H1 (cell line): ENCODE results near the gene MAMSTR. TPM values are rescaled to one million over a fixed set of nuclear protein-coding genes. Genes with fewer than 3 reads are reported as not detected.

ENCODE experiments used
- CTCF ChIA-PET: fragments of 300-600 bp; sonication (Branson Sonifier 250); formaldehyde crosslinking; loops from one replicate; lab custom pipeline; 2021; ENCODE audit not compliant: partially characterized antibody; lab: Charles Lee
- POLR2A ChIA-PET: fragments of 300-600 bp; sonication (Branson Sonifier 250); formaldehyde crosslinking; loops from one replicate; lab custom pipeline; 2021; ENCODE audit warnings: inconsistent platforms; ENCODE audit not compliant: partially characterized antibody; lab: Charles Lee
- DNase-seq, 2 experiments: peaks; one replicate each; pipeline versions ENCODE4 v3.0.0 to v3.0.0-alpha.2; 2010 to 2022; ENCODE audit warnings: low spot score in 2 of 2, low read depth in 1 of 2, mixed read lengths in 1 of 2
- FAIRE-seq: peaks from 2 replicates; lab custom pipeline; 2011; peaks lifted over from hg19 to GRCh38; lab: Jason Lieb, UNC
- H2AFZ ChIP-seq: 2 replicates; pipeline ENCODE4 v1.8.1; 2012; ENCODE audit warnings: low read length, inconsistent platforms
- H2AK5ac ChIP-seq: 2 replicates; pipeline ENCODE4 v1.6.1; 2013; ENCODE audit warnings: low read depth, low read length
- H2BK120ac ChIP-seq: replicated peaks from 2 replicates; pipeline ENCODE3; 2013; ENCODE audit warnings: low read depth, low read length, inconsistent platforms
- H2BK12ac ChIP-seq: 2 replicates; pipeline ENCODE4 v1.6.1; 2013; ENCODE audit warnings: low read depth, low read length
- H2BK15ac ChIP-seq: 2 replicates; pipeline ENCODE4 v1.6.1; 2013; ENCODE audit warnings: low read length
- H2BK20ac ChIP-seq: 2 replicates; pipeline ENCODE4 v1.6.1; 2013; ENCODE audit warnings: low read length
- H2BK5ac ChIP-seq: 2 replicates; pipeline ENCODE4 v1.6.1; 2013; ENCODE audit warnings: low read depth, low read length
- H3K14ac ChIP-seq: 2 replicates; pipeline ENCODE4 v1.6.1; 2013; ENCODE audit warnings: inconsistent platforms; ENCODE audit not compliant: insufficient read length
- H3K18ac ChIP-seq: 2 replicates; pipeline ENCODE4 v1.6.1; 2013; ENCODE audit warnings: low read length; ENCODE audit errors: extremely low read depth
- H3K23ac ChIP-seq: 2 replicates; pipeline ENCODE4 v1.6.1; 2013; ENCODE audit warnings: inconsistent platforms; ENCODE audit not compliant: insufficient read length
- H3K23me2 ChIP-seq: 2 replicates; pipeline ENCODE4 v1.6.1; 2013; ENCODE audit warnings: low read depth, low read length
- H3K27ac ChIP-seq: 2 replicates; pipeline ENCODE4 v1.6.1; 2011; ENCODE audit warnings: low read depth, low read length, inconsistent platforms
- H3K27me3 ChIP-seq, 4 experiments: replicated peaks in 1 of 4; 1 replicate in 1 of 4; 2 replicates in 3 of 4; pipeline versions ENCODE4 v1.6.1 to v1.8.1; 2011 to 2013; ENCODE audit warnings: low read length in 3 of 4, mild to moderate bottlenecking in 3 of 4, inconsistent platforms in 2 of 4, mixed read lengths in 2 of 4, moderate library complexity in 1 of 4; ENCODE audit not compliant: control insufficient read depth in 3 of 4, insufficient read depth in 3 of 4; ENCODE audit errors: extremely low read depth in 1 of 4
- H3K36me3 ChIP-seq, 4 experiments: 2 replicates each; pipeline versions ENCODE4 v1.6.1 to v1.8.1; 2011 to 2013; ENCODE audit warnings: mild to moderate bottlenecking in 4 of 4, low read length in 3 of 4, moderate library complexity in 2 of 4, control low read depth in 1 of 4, inconsistent platforms in 1 of 4; ENCODE audit not compliant: insufficient read depth in 4 of 4, control insufficient read depth in 2 of 4
- H3K4ac ChIP-seq: replicated peaks from 2 replicates; pipeline ENCODE3; 2013; ENCODE audit warnings: low read length, low read depth, mixed read lengths, inconsistent platforms; ENCODE audit not compliant: insufficient read length
- H3K4me1 ChIP-seq, 4 experiments: replicated peaks in 1 of 4; 1 replicate in 1 of 4; 2 replicates in 3 of 4; pipeline versions ENCODE4 v1.6.1 to v1.8.1; 2011 to 2013; ENCODE audit warnings: low read length in 3 of 4, inconsistent platforms in 2 of 4, mixed read lengths in 1 of 4; ENCODE audit not compliant: insufficient read depth in 4 of 4, control insufficient read depth in 3 of 4
- H3K4me2 ChIP-seq, 2 experiments: 2 replicates each; pipeline versions ENCODE4 v1.6.1 to v1.8.1; 2011 to 2013; ENCODE audit warnings: low read depth in 2 of 2, low read length in 2 of 2, control low read depth in 1 of 2, inconsistent platforms in 1 of 2, mild to moderate bottlenecking in 1 of 2; ENCODE audit not compliant: insufficient read depth in 1 of 2
- H3K4me3 ChIP-seq, 4 experiments: fragments of 200-600, 300-600 bp in 1 of 4; sonication (generic), shearing (Covaris generic), sonication (Bioruptor Twin) in 1 of 4; 2 replicates each; pipeline versions ENCODE4 v1.5.1 to v1.8.1; 2011 to 2016; ENCODE audit warnings: low read length in 4 of 4, low read depth in 3 of 4, control low read depth in 2 of 4, inconsistent platforms in 2 of 4, mild to moderate bottlenecking in 2 of 4, mixed read lengths in 1 of 4, moderate library complexity in 1 of 4; ENCODE audit not compliant: insufficient read depth in 2 of 4; ENCODE audit errors: extremely low read depth in 1 of 4
- H3K56ac ChIP-seq: replicated peaks from 2 replicates; pipeline ENCODE3; 2013; ENCODE audit warnings: low read depth, mild to moderate bottlenecking, mixed read lengths, low read length, inconsistent platforms; ENCODE audit not compliant: insufficient read length
- H3K79me1 ChIP-seq: 2 replicates; pipeline ENCODE4 v1.6.1; 2013; ENCODE audit warnings: low read depth, low read length, control low read depth
- H3K79me2 ChIP-seq, 2 experiments: 2 replicates each; pipeline versions ENCODE4 v1.6.1 to v1.8.1; 2012 to 2013; ENCODE audit warnings: low read length in 2 of 2, mild to moderate bottlenecking in 2 of 2, inconsistent platforms in 1 of 2; ENCODE audit not compliant: insufficient read depth in 2 of 2, control insufficient read depth in 1 of 2
- H3K9ac ChIP-seq, 4 experiments: replicated peaks in 1 of 4; 1 replicate in 1 of 4; 2 replicates in 3 of 4; pipeline versions ENCODE4 v1.6.1 to v1.8.1; 2011 to 2013; ENCODE audit warnings: low read depth in 3 of 4, low read length in 3 of 4, control low read depth in 2 of 4, mild to moderate bottlenecking in 2 of 4, moderate library complexity in 2 of 4, inconsistent platforms in 1 of 4; ENCODE audit errors: extremely low read depth in 1 of 4
- H3K9me3 ChIP-seq, 2 experiments: 2 replicates each; pipeline versions ENCODE4 v1.6.1 to v1.8.1; 2012 to 2013; ENCODE audit warnings: mild to moderate bottlenecking in 2 of 2, moderate library complexity in 2 of 2, control low read depth in 1 of 2, inconsistent platforms in 1 of 2, low read depth in 1 of 2, low read length in 1 of 2, mixed read lengths in 1 of 2; ENCODE audit not compliant: insufficient read depth in 2 of 2
- H4K20me1 ChIP-seq, 2 experiments: replicated peaks in 1 of 2; 2 replicates each; pipeline versions ENCODE3 to v1.8.1; 2011 to 2013; ENCODE audit warnings: inconsistent platforms in 2 of 2, low read length in 2 of 2, mild to moderate bottlenecking in 1 of 2; ENCODE audit not compliant: insufficient read depth in 2 of 2, control insufficient read depth in 1 of 2
- H4K5ac ChIP-seq: 2 replicates; pipeline ENCODE4 v1.6.1; 2013; ENCODE audit warnings: low read length, low read depth, mixed read lengths, inconsistent platforms; ENCODE audit not compliant: insufficient read length
- H4K8ac ChIP-seq: 2 replicates; pipeline ENCODE4 v1.8.0; 2013; ENCODE audit warnings: mild to moderate bottlenecking, moderate library complexity, low read length, inconsistent platforms; ENCODE audit not compliant: insufficient read depth; ENCODE audit errors: extremely low read depth
- H4K91ac ChIP-seq: replicated peaks from 2 replicates; pipeline ENCODE3; 2013; ENCODE audit warnings: low read length, mixed read lengths, inconsistent platforms; ENCODE audit not compliant: insufficient read length
- HDAC2 ChIP-seq, 2 experiments: fragments of 300-600 bp in 1 of 2; sonication (generic) in 1 of 2; IDR thresholded peaks; 2 replicates each; pipeline ENCODE4 v1.6.1; 2011 to 2012; ENCODE audit warnings: low read depth in 2 of 2, low read length in 2 of 2, mild to moderate bottlenecking in 2 of 2, moderate library complexity in 2 of 2, borderline replicate concordance in 1 of 2, inconsistent platforms in 1 of 2
- JUN ChIP-seq: IDR thresholded peaks from 2 replicates; pipeline ENCODE4 v1.6.1; 2011; ENCODE audit warnings: low read depth, mild to moderate bottlenecking, improper control_type of control experiment, low read length
- TAF7 ChIP-seq: optimal IDR thresholded peaks from 2 replicates; pipeline ENCODE3; 2011; ENCODE audit warnings: low read depth, mild to moderate bottlenecking, inconsistent platforms, low read length, moderate library complexity, borderline replicate concordance
- WGBS, 2 experiments: shearing (Covaris generic) in 1 of 2; methylation state at CpG; one replicate each; pipeline versions ENCODE4 v1.1.6 to v1.1.7; 2013 to 2015; ENCODE audit warnings: low lambda C conversion rate in 2 of 2, mixed read lengths in 2 of 2, inconsistent platforms in 1 of 2, low coverage in 1 of 2, missing lambda C conversion rate in 1 of 2; ENCODE audit not compliant: insufficient replicate concordance in 2 of 2, insufficient coverage in 1 of 2, insufficient read length in 1 of 2; ENCODE audit errors: extremely low coverage in 1 of 2, missing lambda C conversion rate in 1 of 2; 5-methylcytosine and 5-hydroxymethylcytosine counted together
- polyA plus RNA-seq, 7 experiments: library from polyadenylated mRNA; depleted of rRNA in 3 of 7; stranded (reverse) in 5 of 7; unstranded in 2 of 7; fragments of >200 nt in 5 of 7; fragments of 200-250 nt in 2 of 7; gene quantifications; 1 replicate in 5 of 7; 2 replicates in 1 of 7; 4 replicates in 1 of 7; pipeline versions ENCODE4 v1.2.1 to v1.2.3, GENCODE V29; 2011 to 2013; ENCODE audit warnings: missing spikeins in 2 of 7, mixed read lengths in 2 of 7
- total RNA-seq: library from RNA; stranded (reverse); fragmentation: NEBNext Ultra II Directional; extraction: Animal tissue kit (Norgen Biotek cat#: 25700); gene quantifications from 2 replicates; pipeline ENCODE4 v1.2.1, GENCODE V29; 2021

Gene MAMSTR
- total and polyA plus RNA-seq, 2 of the 8 experiments (the other 6 are each of a cell fraction or from before 2014, with no cell fraction given), result 2.0 to 2.3 TPM

GRCh38 chr19:48751845-48752495 is 32.4 kb upstream of the MAMSTR start:
- H2BK20ac ChIP-seq, result no peak overlapping the region
- ChIA-PET POLR2A (interaction anchor here (0.6 to 2.6 kb wide), 8 partner anchors 10 to 206 kb away, joined by 3 to 21 read pairs (median 3); no protein-coding TSS in a partner anchor), CTCF (interaction anchor here (0.6 to 2.1 kb wide), 10 partner anchors 8 to 219 kb away, joined by 3 to 9 read pairs (median 4); partner anchors contain the start of gene HSD17B14)
- no peak overlapping the region for H3K23ac ChIP-seq
- peak overlapping the region; percentile 61 to 78 (median 72); a peak in 6 of 7 replicates for H3K9ac ChIP-seq
- peak overlapping the region; percentile 91 to 98 for H3K4me2 ChIP-seq
- peaks cover 3 to 27% of the 10 kb centered on the region in 2 experiments; a peak in 3 of 4 replicates for H3K79me2 ChIP-seq
- peak overlapping the region; percentile 83; the same call in 1 of the 2 replicates for H2BK5ac ChIP-seq
- peak overlapping the region; percentile 64; the same call in 1 of the 2 replicates for H3K27ac ChIP-seq
- H2AK5ac ChIP-seq, result 0 out of 2 replicates have a peak overlapping the region, but pooled peaks have one; percentile 24
- H3K27me3 ChIP-seq, result no peaks in the 10 kb centered on the region
- DNase-seq (no peak), FAIRE-seq (no peak)
- H3K4ac ChIP-seq, result peak overlapping the region; percentile 16
- H3K9me3 ChIP-seq, result no peaks in the 10 kb centered on the region
- peak overlapping the region; percentile 81 for H4K5ac ChIP-seq
- TF ChIP-seq TAF7 (no peak), JUN (no peak), HDAC2 (IDR thresholded peaks at IDR 0.05; ENCODE audit: borderline replicate concordance in 1 of 2, low read depth in 2 of 2, low read length in 2 of 2) (0 out of 4 replicates have a peak, but pooled peaks of 1 of the 2 experiments have one; percentile 27)
- peak overlapping the region; percentile 69 for H4K91ac ChIP-seq
- peaks cover 3 to 25% (median 19%) of the 10 kb centered on the region in 4 experiments for H3K4me1 ChIP-seq
- peak overlapping the region; percentile 69 for H2BK120ac ChIP-seq
- H3K23me2 ChIP-seq, result peaks cover 14% of the 10 kb centered on the region
- peaks cover 14% of the 10 kb centered on the region for H3K79me1 ChIP-seq
- WGBS, 2 experiments, result 14% methylated on average over 18 of the region's 20 CpGs; no CpG with 5 or more reads in 1 of the 2 experiments
- H2BK15ac ChIP-seq, result no peak overlapping the region
- no peak overlapping the region for H3K14ac ChIP-seq
- H4K20me1 ChIP-seq, result peaks cover 3 to 7% of the 10 kb centered on the region in 2 experiments
- peaks cover 11 to 30% (median 15%) of the 10 kb centered on the region in 4 experiments for H3K36me3 ChIP-seq
- peak overlapping the region; percentile 92 to 97 (median 96) for H3K4me3 ChIP-seq
- peak overlapping the region; percentile 92 for H3K56ac ChIP-seq
- peak overlapping the region; percentile 99 for H3K18ac ChIP-seq
- H4K8ac ChIP-seq, result peak overlapping the region; percentile 73; the same call in 1 of the 2 replicates
- 0 out of 2 replicates have a peak overlapping the region, but pooled peaks have one; percentile 11 for H2BK12ac ChIP-seq
- no peak overlapping the region for H2AFZ ChIP-seq
